WTC11 (cell line): ENCODE measurements around the gene KCNG1. TPM values are rescaled to one million over a fixed set of nuclear protein-coding genes. Genes with fewer than 3 reads are reported as not detected.

Source experiments
- AFF4 ChIP-seq: sonication (generic); formaldehyde crosslinking; IDR thresholded peaks from 2 replicates; pipeline ENCODE4 v1.8.1; 2023; ENCODE audit warnings: mild to moderate bottlenecking, missing genetic modification reagents, borderline replicate concordance
- AR ChIP-seq: fragments of 250-450 bp; sonication (Bioruptor Pico); IDR thresholded peaks from 2 replicates; pipeline ENCODE4 v1.9.0; 2021; ENCODE audit warnings: mild to moderate bottlenecking
- ARID4B ChIP-seq: sonication (generic); formaldehyde crosslinking; IDR thresholded peaks from 2 replicates; pipeline ENCODE4 v1.8.0; 2023; ENCODE audit warnings: missing genetic modification reagents, mild to moderate bottlenecking, borderline replicate concordance
- ATF3 ChIP-seq: sonication (generic); formaldehyde crosslinking; conservative IDR thresholded peaks from 2 replicates; pipeline ENCODE4 v1.8.1; 2022; ENCODE audit warnings: mild to moderate bottlenecking, missing genetic modification reagents
- E2F1 ChIP-seq: sonication (generic); formaldehyde crosslinking; IDR thresholded peaks from 2 replicates; pipeline ENCODE4 v1.8.0; 2022; ENCODE audit warnings: mild to moderate bottlenecking, missing genetic modification reagents
- ELF4 ChIP-seq: sonication (generic); formaldehyde crosslinking; IDR thresholded peaks from 2 replicates; pipeline ENCODE4 v1.8.1; 2022; ENCODE audit warnings: low read depth, mild to moderate bottlenecking, moderate library complexity, missing genetic modification reagents
- FOXP4 ChIP-seq: sonication (generic); formaldehyde crosslinking; IDR thresholded peaks from 2 replicates; pipeline ENCODE4 v1.8.0; 2022; ENCODE audit warnings: mild to moderate bottlenecking, missing genetic modification reagents
- JUN ChIP-seq: sonication (generic); formaldehyde crosslinking; IDR thresholded peaks from 2 replicates; pipeline ENCODE4 v1.8.0; 2023; ENCODE audit warnings: mild to moderate bottlenecking, missing genetic modification reagents
- NFATC4 ChIP-seq: fragments of 250-450 bp; sonication (Bioruptor Pico); IDR thresholded peaks from 2 replicates; pipeline ENCODE4 v1.9.0; 2021; ENCODE audit warnings: mild to moderate bottlenecking
- RELA ChIP-seq: sonication (generic); formaldehyde crosslinking; IDR thresholded peaks from 2 replicates; pipeline ENCODE4 v1.8.1; 2022; ENCODE audit warnings: missing genetic modification reagents, mild to moderate bottlenecking, borderline replicate concordance
- RORB ChIP-seq: fragments of 250-450 bp; sonication (Bioruptor Pico); IDR thresholded peaks from 2 replicates; pipeline ENCODE4 v1.9.0; 2021; ENCODE audit warnings: mild to moderate bottlenecking
- SMAD4 ChIP-seq: sonication (generic); formaldehyde crosslinking; IDR thresholded peaks from 2 replicates; pipeline ENCODE4 v1.8.0; 2022; ENCODE audit warnings: mild to moderate bottlenecking, missing genetic modification reagents
- STAT6 ChIP-seq: sonication (generic); formaldehyde crosslinking; conservative IDR thresholded peaks from 2 replicates; pipeline ENCODE4 v1.8.1; 2023; ENCODE audit warnings: mild to moderate bottlenecking, low read depth, missing genetic modification reagents, moderate library complexity
- TEAD1 ChIP-seq: sonication (generic); formaldehyde crosslinking; IDR thresholded peaks from 2 replicates; pipeline ENCODE4 v1.8.0; 2022; ENCODE audit warnings: mild to moderate bottlenecking, missing genetic modification reagents
- TEAD4 ChIP-seq: sonication (generic); formaldehyde crosslinking; IDR thresholded peaks from 2 replicates; pipeline ENCODE4 v1.8.0; 2022; ENCODE audit warnings: mild to moderate bottlenecking, missing genetic modification reagents
- ZBTB21 ChIP-seq: sonication (generic); formaldehyde crosslinking; IDR thresholded peaks from 2 replicates; pipeline ENCODE4 v1.8.1; 2023; ENCODE audit warnings: mild to moderate bottlenecking, missing genetic modification reagents, borderline replicate concordance
- ZNF219 ChIP-seq: sonication (generic); formaldehyde crosslinking; IDR thresholded peaks from 2 replicates; pipeline ENCODE4 v1.8.0; 2023; ENCODE audit warnings: missing genetic modification reagents, mild to moderate bottlenecking, borderline replicate concordance
- ZNF263 ChIP-seq: sonication (generic); formaldehyde crosslinking; IDR thresholded peaks from 2 replicates; pipeline ENCODE4 v1.8.1; 2022; ENCODE audit warnings: low read depth, mild to moderate bottlenecking, moderate library complexity, missing genetic modification reagents
- ZNF423 ChIP-seq: fragments of 250-450 bp; sonication (Bioruptor Pico); IDR thresholded peaks from 2 replicates; pipeline ENCODE4 v2.1.2; 2022; ENCODE audit warnings: mild to moderate bottlenecking, moderate library complexity
- total RNA-seq: library from RNA; stranded (reverse); gene quantifications from 3 replicates; pipeline ENCODE4 v1.2.3, GENCODE V29; 2021

The KCNG1 gene
- total RNA-seq, 1 experiment from 2014 or later = 34.6 TPM

GRCh38 chr20:51022803-51023616 is at the start of gene KCNG1 (continued):
- no peak for TF ChIP-seq AFF4 (CRISPR knock-in tag)
- TF ChIP-seq ARID4B (CRISPR knock-in tag) = no peak; the same call in 1 of the 2 replicates
- peak; percentile 58; the same call in 1 of the 2 replicates for TF ChIP-seq ATF3 (CRISPR knock-in tag)
- TF ChIP-seq NFATC4 (CRISPR knock-in tag) = no peak
- no peak for TF ChIP-seq ZNF263
- TF ChIP-seq AR = no peak
- peak; percentile 56; the same call in 1 of the 2 replicates for TF ChIP-seq E2F1 (CRISPR knock-in tag)
- peak; percentile 22; the same call in 1 of the 2 replicates for TF ChIP-seq JUN (CRISPR knock-in tag)
- peak; percentile 64; the same call in 1 of the 2 replicates for TF ChIP-seq TEAD4 (CRISPR knock-in tag)
- TF ChIP-seq ZNF219 (CRISPR knock-in tag) = 0 out of 2 replicates have a peak, but pooled peaks have one; percentile 30
- 0 out of 2 replicates have a peak, but pooled peaks have one; percentile 66 for TF ChIP-seq RELA
- TF ChIP-seq TEAD1 (CRISPR knock-in tag) = 0 out of 2 replicates have a peak, but pooled peaks have one; percentile 66
- peak; percentile 95 for TF ChIP-seq FOXP4
- TF ChIP-seq SMAD4 (CRISPR knock-in tag) = no peak
- TF ChIP-seq STAT6 (CRISPR knock-in tag) = no peak
- no peak for TF ChIP-seq RORB (CRISPR knock-in tag)
- TF ChIP-seq ZNF423 (CRISPR knock-in tag) = no peak
- no peak for TF ChIP-seq ZBTB21
- TF ChIP-seq ELF4 (CRISPR knock-in tag) = no peak
